Osteocyte (in vitro differentiated cells): ENCODE measurements around the gene PDE11A. TPM values are rescaled to one million over a fixed set of nuclear protein-coding genes. Genes with fewer than 3 reads are reported as not detected.

Experiments used
- DNase-seq: peaks from one replicate; pipeline ENCODE4 v3.0.0; 2021; ENCODE audit warnings: mixed read lengths; ENCODE audit not compliant: unreplicated experiment; ENCODE audit errors: extremely low spot score
- H3K27ac Mint-ChIP-seq: one replicate; pipeline ENCODE4 v1.8.0; 2021; ENCODE audit warnings: mild to moderate bottlenecking, mixed read lengths; ENCODE audit not compliant: unreplicated experiment
- H3K27me3 Mint-ChIP-seq: one replicate; pipeline ENCODE4 v1.8.0; 2021; ENCODE audit warnings: mixed read lengths; ENCODE audit not compliant: unreplicated experiment
- H3K36me3 Mint-ChIP-seq: one replicate; pipeline ENCODE4 v1.8.0; 2021; ENCODE audit warnings: mixed read lengths; ENCODE audit not compliant: unreplicated experiment
- H3K4me1 Mint-ChIP-seq: one replicate; pipeline ENCODE4 v1.8.0; 2021; ENCODE audit warnings: mixed read lengths; ENCODE audit not compliant: unreplicated experiment
- H3K4me3 Mint-ChIP-seq: one replicate; pipeline ENCODE4 v1.8.0; 2021; ENCODE audit warnings: mild to moderate bottlenecking, moderate library complexity, mixed read lengths; ENCODE audit not compliant: unreplicated experiment
- H3K9me3 Mint-ChIP-seq: one replicate; pipeline ENCODE4 v1.8.0; 2021; ENCODE audit warnings: mixed read lengths; ENCODE audit not compliant: unreplicated experiment
- CTCF ChIP-seq: fragments of 200-600 bp; sonication (generic); IDR thresholded peaks from 2 replicates; pipeline ENCODE4 v1.5.0; 2021; ENCODE audit warnings: antibody characterized with exemption, mild to moderate bottlenecking, moderate library complexity
- total RNA-seq: library from RNA; stranded (reverse); gene quantifications from 2 replicates; pipeline ENCODE4 v1.2.1, GENCODE V29; 2021

PDE11A gene
- total RNA-seq, 1 donor from 2014 or later = 0.05 TPM

GRCh38 chr2:177669201-177669600 lies 403.4 kb downstream of the PDE11A start:
- DNase-seq = no peak
- peaks cover 2% of the 10 kb centered on the region for H3K4me1 Mint-ChIP-seq
- H3K36me3 Mint-ChIP-seq = no peaks in the 10 kb centered on the region
- no peaks in the 10 kb centered on the region for H3K9me3 Mint-ChIP-seq
- peaks cover 10% of the 10 kb centered on the region for H3K27me3 Mint-ChIP-seq
- no peak overlapping the region for H3K4me3 Mint-ChIP-seq
- no peak overlapping the region for H3K27ac Mint-ChIP-seq
- TF ChIP-seq CTCF = no peak

- Mint-ChIP-seq H3K4me3 (no peak overlapping the region), H3K27me3 (peaks cover 10% of the 10 kb centered on the region), H3K36me3 (no peaks in the 10 kb centered on the region)
These were observed 404.0 kb downstream of the PDE11A start for GRCh38 chr2:177668617-177669016.

GRCh38 chr2:177667626-177668025 lies 405.0 kb downstream of the PDE11A start:
- Mint-ChIP-seq H3K9me3 (no peaks in the 10 kb centered on the region), H3K36me3 (no peaks in the 10 kb centered on the region), H3K27ac (no peak overlapping the region), H3K4me1 (peaks cover 2% of the 10 kb centered on the region), H3K4me3 (no peak overlapping the region), H3K27me3 (peaks cover 10% of the 10 kb centered on the region)
- TF ChIP-seq CTCF = no peak
- no peak for DNase-seq

More at GRCh38 chr2:177668617-177669016, 404.0 kb downstream of the PDE11A start:
- DNase-seq = no peak
- no peak for TF ChIP-seq CTCF
- Mint-ChIP-seq H3K9me3 (no peaks in the 10 kb centered on the region), H3K4me1 (peaks cover 2% of the 10 kb centered on the region), H3K27ac (no peak overlapping the region)

GRCh38 chr2:177666408-177666807 lies 406.2 kb downstream of the PDE11A start:
- TF ChIP-seq CTCF = no peak
- Mint-ChIP-seq H3K27me3 (peaks cover 10% of the 10 kb centered on the region), H3K4me3 (no peak overlapping the region), H3K27ac (no peak overlapping the region), H3K36me3 (no peaks in the 10 kb centered on the region), H3K9me3 (no peaks in the 10 kb centered on the region), H3K4me1 (peaks cover 2% of the 10 kb centered on the region)
- DNase-seq = no peak

- Mint-ChIP-seq H3K27ac (no peak overlapping the region), H3K9me3 (no peaks in the 10 kb centered on the region), H3K4me3 (no peak overlapping the region), H3K36me3 (no peaks in the 10 kb centered on the region), H3K4me1 (no peaks in the 10 kb centered on the region), H3K27me3 (peaks cover 13% of the 10 kb centered on the region)
- no peak for DNase-seq
- no peak for TF ChIP-seq CTCF
These were observed 406.6 kb downstream of the PDE11A start for GRCh38 chr2:177665948-177666347.
